Immature natural killer cell (primary cell): ENCODE measurements around the gene GALR3. TPM values are rescaled to one million over a fixed set of nuclear protein-coding genes. Genes with fewer than 3 reads are reported as not detected.
A peak's percentile ranks its signal among the peaks of the same experiment; 100 is the strongest.

Experiments used
- DNase-seq, 3 donors: peaks; one replicate each; pipeline ENCODE4 v3.0.0; 2022; ENCODE audit warnings: mixed read lengths in 1 of 3
- H3K27ac Mint-ChIP-seq, 6 donors: one replicate each; pipeline ENCODE4 v1.8.0; 2020; ENCODE audit warnings: mixed read lengths in 6 of 6, mild to moderate bottlenecking in 5 of 6, inconsistent platforms in 4 of 6, moderate library complexity in 3 of 6
- H3K27me3 Mint-ChIP-seq, 3 donors: one replicate each; pipeline ENCODE4 v1.8.0; 2020 to 2021; ENCODE audit warnings: low read depth in 3 of 3, mild to moderate bottlenecking in 3 of 3, mixed read lengths in 3 of 3, moderate library complexity in 3 of 3, inconsistent platforms in 1 of 3
- H3K36me3 Mint-ChIP-seq, 3 donors: one replicate each; pipeline ENCODE4 v1.8.0; 2020; ENCODE audit warnings: mixed read lengths in 3 of 3, inconsistent platforms in 2 of 3, mild to moderate bottlenecking in 2 of 3
- H3K4me1 Mint-ChIP-seq, 2 donors: one replicate each; pipeline ENCODE4 v1.8.0; 2020; ENCODE audit warnings: inconsistent platforms in 2 of 2, mild to moderate bottlenecking in 2 of 2, mixed read lengths in 2 of 2, moderate library complexity in 1 of 2
- H3K4me3 Mint-ChIP-seq, 5 donors: one replicate each; pipeline ENCODE4 v1.8.0; 2020; ENCODE audit warnings: mild to moderate bottlenecking in 5 of 5, mixed read lengths in 5 of 5, inconsistent platforms in 3 of 5, moderate library complexity in 3 of 5
- H3K9me3 Mint-ChIP-seq, 6 donors: one replicate each; pipeline ENCODE4 v1.8.0; 2020; ENCODE audit warnings: mild to moderate bottlenecking in 6 of 6, mixed read lengths in 6 of 6, inconsistent platforms in 4 of 6, moderate library complexity in 3 of 6
- polyA plus RNA-seq, 3 donors: library from polyadenylated mRNA; unstranded; fragments of 300-500 nt; fragmentation: Illumina TruSeq; gene quantifications; one replicate each; pipeline ENCODE4 v1.2.3, GENCODE V29; 2021

GALR3 gene
- polyA plus RNA-seq, 3 donors from 2014 or later, result not detected

GRCh38 chr22:37807410-37808293 lies 15.5 kb upstream of the GALR3 start, which contains the start of gene GCAT:
Gene GCAT, plus strand, starts transcription at chr22:37807934. Its CDS starts 34 bp downstream, at chr22:37807968.
- Mint-ChIP-seq H3K27me3 (peaks cover 18 to 52% (median 33%) of the 10 kb centered on the region in 3 donors), H3K27ac (no peak within 1 kb of the TSS)

GRCh38 chr22:37808294-37808657 lies 14.9 kb upstream of the GALR3 start:
- Mint-ChIP-seq H3K9me3 (no peaks in the 10 kb centered on the region), H3K36me3 (no peaks in the 10 kb centered on the region), H3K27ac (no peak overlapping the region), H3K4me1 (peaks cover 27 to 35% of the 10 kb centered on the region in 2 donors), H3K27me3 (peaks cover 14 to 46% (median 31%) of the 10 kb centered on the region in 3 donors), H3K4me3 (peak overlapping the region; percentile 70 to 80 (median 77))
- no peak for DNase-seq

More at GRCh38 chr22:37807410-37808293, 15.5 kb upstream of the GALR3 start, which contains the start of gene GCAT:
- DNase-seq, result peak; percentile 76 to 80 (median 80)
- Mint-ChIP-seq H3K4me1 (peaks cover 33 to 42% of the 10 kb centered on the region in 2 donors), H3K4me3 (peak within 1 kb of the TSS; percentile 70 to 80 (median 77)), H3K36me3 (no peaks in the 10 kb centered on the region), H3K9me3 (no peaks in the 10 kb centered on the region)

DNA sequence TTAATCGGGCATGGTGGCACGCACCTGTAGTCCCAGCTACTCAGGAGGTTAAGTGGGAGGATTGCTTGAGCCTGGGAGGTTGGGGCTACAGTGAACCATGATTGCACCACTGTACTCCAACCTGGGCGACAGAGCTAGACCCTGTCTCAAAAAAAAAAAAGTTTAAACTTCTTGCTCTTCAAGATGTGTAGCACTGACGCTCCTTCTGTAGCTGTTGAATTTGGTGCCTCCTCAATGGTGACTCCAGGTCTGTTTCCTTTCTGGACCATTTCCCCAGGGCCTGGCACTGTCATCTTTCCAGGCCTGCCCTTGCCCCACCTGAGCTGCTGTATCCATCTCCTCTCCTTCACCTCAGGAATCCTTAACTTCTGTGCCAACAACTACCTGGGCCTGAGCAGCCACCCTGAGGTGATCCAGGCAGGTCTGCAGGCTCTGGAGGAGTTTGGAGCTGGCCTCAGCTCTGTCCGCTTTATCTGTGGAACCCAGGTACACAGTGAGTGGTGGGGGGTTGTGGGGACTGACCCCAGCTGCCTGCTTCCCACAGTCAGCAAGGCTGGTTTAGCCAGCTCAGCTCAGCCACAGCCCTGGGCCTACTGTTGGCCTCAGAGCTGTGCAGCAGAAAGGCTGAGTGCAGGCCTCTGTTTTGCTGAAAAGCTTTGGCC lies 13.4 kb upstream of the GALR3 start:
- peaks cover 11 to 39% (median 26%) of the 10 kb centered on the region in 3 donors for H3K27me3 Mint-ChIP-seq
- H3K4me3 Mint-ChIP-seq, result peak overlapping the region in 1 of 5 donors; percentile 41
- no peak for DNase-seq
- H3K9me3 Mint-ChIP-seq, result no peaks in the 10 kb centered on the region
- H3K36me3 Mint-ChIP-seq, result no peaks in the 10 kb centered on the region
- H3K27ac Mint-ChIP-seq, result no peak overlapping the region
- peaks cover 24 to 35% of the 10 kb centered on the region in 2 donors for H3K4me1 Mint-ChIP-seq

GRCh38 chr22:37811867-37812266 lies 11.3 kb upstream of the GALR3 start:
- peaks cover 5 to 25% (median 9%) of the 10 kb centered on the region in 3 donors for H3K27me3 Mint-ChIP-seq
- no peaks in the 10 kb centered on the region for H3K9me3 Mint-ChIP-seq
- H3K27ac Mint-ChIP-seq, result no peak overlapping the region

DNA sequence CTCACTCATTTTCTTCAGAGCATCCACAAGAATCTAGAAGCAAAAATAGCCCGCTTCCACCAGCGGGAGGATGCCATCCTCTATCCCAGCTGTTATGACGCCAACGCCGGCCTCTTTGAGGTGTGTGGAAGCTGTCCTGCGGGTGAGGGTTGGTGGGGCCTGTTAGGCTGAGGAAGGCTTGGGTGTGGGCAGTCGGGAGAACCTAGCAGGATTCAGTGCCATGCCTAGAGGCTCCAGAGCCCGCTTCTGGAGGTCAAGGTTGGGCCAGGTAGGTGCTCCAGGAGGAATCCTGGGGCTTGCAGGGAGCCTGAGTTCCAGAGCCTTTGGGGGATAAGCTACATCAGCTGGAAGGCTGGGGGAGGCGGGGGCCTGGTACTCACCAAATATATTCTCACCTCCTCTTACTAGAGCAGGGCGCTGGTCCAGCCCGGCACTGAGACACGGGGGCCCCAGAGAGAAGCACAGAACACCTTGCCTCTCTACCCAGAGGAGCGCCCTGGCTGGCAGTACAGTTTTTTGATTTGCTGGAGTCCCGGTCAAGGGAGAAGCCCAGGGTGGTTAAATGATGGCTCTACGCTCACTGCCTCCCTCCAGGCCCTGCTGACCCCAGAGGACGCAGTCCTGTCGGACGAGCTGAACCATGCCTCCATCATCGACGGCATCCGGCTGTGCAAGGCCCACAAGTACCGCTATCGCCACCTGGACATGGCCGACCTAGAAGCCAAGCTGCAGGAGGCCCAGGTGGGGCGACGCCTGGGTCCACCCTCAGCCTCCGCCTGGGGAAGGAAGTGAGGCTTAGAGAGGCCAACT lies 10.1 kb upstream of the GALR3 start:
- no peaks in the 10 kb centered on the region for H3K36me3 Mint-ChIP-seq

More at GRCh38 chr22:37811867-37812266, 11.3 kb upstream of the GALR3 start:
- Mint-ChIP-seq H3K4me1 (peaks cover 15 to 20% of the 10 kb centered on the region in 2 donors), H3K4me3 (no peak overlapping the region), H3K36me3 (no peaks in the 10 kb centered on the region)
- no peak for DNase-seq

GRCh38 chr22:37815593-37815992 lies 7.6 kb upstream of the GALR3 start:
- H3K9me3 Mint-ChIP-seq, result no peaks in the 10 kb centered on the region
- H3K36me3 Mint-ChIP-seq, result no peaks in the 10 kb centered on the region
- H3K27ac Mint-ChIP-seq, result no peak overlapping the region
- H3K4me3 Mint-ChIP-seq, result no peak overlapping the region
- DNase-seq, result no peak
- H3K27me3 Mint-ChIP-seq, result peaks cover 5 to 10% (median 7%) of the 10 kb centered on the region in 3 donors
- peaks cover 11 to 16% of the 10 kb centered on the region in 2 donors for H3K4me1 Mint-ChIP-seq

More for the DNA sequence above, 10.1 kb upstream of the GALR3 start:
- DNase-seq, result no peak
- peaks cover 12 to 19% of the 10 kb centered on the region in 2 donors for H3K4me1 Mint-ChIP-seq
- H3K27me3 Mint-ChIP-seq, result peaks cover 5 to 18% (median 8%) of the 10 kb centered on the region in 3 donors
- H3K9me3 Mint-ChIP-seq, result no peaks in the 10 kb centered on the region
- no peak overlapping the region for H3K27ac Mint-ChIP-seq
- no peak overlapping the region for H3K4me3 Mint-ChIP-seq

DNA sequence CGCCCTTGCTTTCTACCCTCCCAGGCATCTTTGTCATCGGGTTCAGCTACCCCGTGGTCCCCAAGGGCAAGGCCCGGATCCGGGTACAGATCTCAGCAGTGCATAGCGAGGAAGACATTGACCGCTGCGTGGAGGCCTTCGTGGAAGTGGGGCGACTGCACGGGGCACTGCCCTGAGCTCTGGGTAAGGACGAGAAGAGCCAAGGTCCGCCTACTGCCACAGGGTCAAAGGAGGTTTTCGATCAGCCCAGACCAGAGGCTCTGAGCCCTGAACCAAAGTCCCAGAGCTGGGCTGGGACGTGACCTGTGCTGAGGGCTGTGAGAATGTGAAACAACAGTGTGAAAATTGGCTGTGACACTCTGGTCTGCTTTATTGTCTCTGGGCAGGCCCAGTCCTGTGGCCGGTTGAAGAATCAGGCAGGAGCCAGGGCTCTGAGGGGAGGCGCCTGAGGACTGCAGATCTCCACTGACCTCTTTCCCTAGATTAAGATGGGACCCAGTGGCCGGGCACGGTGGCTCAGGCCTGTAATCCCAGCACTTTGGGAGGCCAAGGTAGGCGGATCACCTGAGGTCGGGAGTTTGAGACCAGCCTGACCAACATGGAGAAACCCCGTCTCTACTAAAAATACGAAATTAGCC lies 6.5 kb upstream of the GALR3 start:
- Mint-ChIP-seq H3K27me3 (peaks cover 5 to 6% (median 5%) of the 10 kb centered on the region in 3 donors), H3K36me3 (no peaks in the 10 kb centered on the region), H3K4me3 (peak overlapping the region in 1 of 5 donors; percentile 18), H3K9me3 (no peaks in the 10 kb centered on the region), H3K27ac (no peak overlapping the region), H3K4me1 (peaks cover 11 to 16% of the 10 kb centered on the region in 2 donors)
- no peak for DNase-seq

DNA sequence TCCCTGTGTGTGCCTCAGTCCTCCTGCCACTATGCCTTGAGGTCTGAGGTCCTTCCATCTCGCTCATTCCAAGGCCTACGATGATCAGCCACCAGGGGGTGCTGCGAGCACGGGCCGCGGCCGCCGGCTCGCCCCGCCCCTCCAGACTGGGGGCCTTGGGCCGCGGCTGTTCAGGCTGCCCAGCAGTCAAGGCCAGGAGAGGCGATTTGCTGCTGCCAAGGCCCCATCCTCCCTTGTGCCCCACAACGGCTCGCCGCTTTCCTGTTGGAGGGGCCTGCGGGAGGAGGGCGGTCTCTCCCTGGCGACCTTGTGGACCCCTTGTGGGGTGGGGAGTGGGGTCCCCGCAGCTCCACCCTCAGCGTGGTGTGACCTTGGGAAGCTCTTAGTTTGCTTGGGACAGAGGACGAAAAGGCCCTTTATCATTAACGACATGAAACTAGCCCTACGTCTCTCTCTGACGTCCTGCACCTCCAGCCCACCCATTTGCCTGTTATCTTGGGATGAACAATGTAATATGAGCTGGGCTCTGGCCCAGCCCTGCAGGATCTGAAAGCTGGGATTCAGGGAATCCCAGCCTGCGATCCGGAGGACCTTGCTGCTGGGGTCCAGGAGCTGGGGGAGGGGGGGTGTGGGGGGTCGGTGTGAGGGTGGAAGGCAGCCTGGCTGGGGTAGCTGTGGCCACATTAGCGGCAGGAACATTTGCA lies 5.3 kb upstream of the GALR3 start:
- H3K4me3 Mint-ChIP-seq, result peak overlapping the region; percentile 47 to 62 (median 58)
- no peak overlapping the region for H3K27ac Mint-ChIP-seq
- no peaks in the 10 kb centered on the region for H3K36me3 Mint-ChIP-seq
- peaks cover 11 to 16% of the 10 kb centered on the region in 2 donors for H3K4me1 Mint-ChIP-seq
- DNase-seq, result peak; percentile 74 to 80 (median 77)
- no peaks in the 10 kb centered on the region for H3K9me3 Mint-ChIP-seq
- H3K27me3 Mint-ChIP-seq, result peaks cover 5 to 9% (median 8%) of the 10 kb centered on the region in 3 donors

- Mint-ChIP-seq H3K9me3 (no peaks in the 10 kb centered on the region), H3K4me3 (peak overlapping the region; percentile 61 to 73 (median 65)), H3K36me3 (no peaks in the 10 kb centered on the region), H3K27ac (no peak overlapping the region), H3K27me3 (peaks cover 5 to 9% (median 8%) of the 10 kb centered on the region in 3 donors), H3K4me1 (peaks cover 11 to 16% of the 10 kb centered on the region in 2 donors)
- peak; percentile 57 to 65 (median 63) for DNase-seq
Measured at GRCh38 chr22:37818409-37819104, 4.6 kb upstream of the GALR3 start.

DNA sequence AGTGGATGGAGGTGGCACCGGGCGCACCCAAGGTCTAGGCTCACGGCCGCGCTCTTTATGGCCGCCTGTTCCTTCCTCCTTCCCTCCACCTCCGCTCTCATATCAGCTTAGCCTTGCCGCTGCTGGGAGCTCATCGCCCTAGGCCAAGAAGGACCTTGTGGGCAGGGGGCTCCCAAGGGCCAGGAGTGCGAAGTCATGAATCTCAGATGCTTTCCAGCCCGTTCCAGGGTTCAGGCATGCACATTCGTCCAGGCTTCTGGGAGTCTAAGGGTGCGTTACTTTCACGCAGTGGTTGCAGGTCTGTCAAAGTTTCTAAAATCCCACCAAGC lies 4.1 kb upstream of the GALR3 start:
- H3K27me3 Mint-ChIP-seq, result peaks cover 5 to 9% (median 8%) of the 10 kb centered on the region in 3 donors
- no peaks in the 10 kb centered on the region for H3K9me3 Mint-ChIP-seq
- H3K4me1 Mint-ChIP-seq, result peaks cover 11 to 16% of the 10 kb centered on the region in 2 donors
- DNase-seq, result no peak
- H3K36me3 Mint-ChIP-seq, result no peaks in the 10 kb centered on the region
- no peak overlapping the region for H3K27ac Mint-ChIP-seq
- H3K4me3 Mint-ChIP-seq, result peak overlapping the region; percentile 61 to 73 (median 65)

DNA sequence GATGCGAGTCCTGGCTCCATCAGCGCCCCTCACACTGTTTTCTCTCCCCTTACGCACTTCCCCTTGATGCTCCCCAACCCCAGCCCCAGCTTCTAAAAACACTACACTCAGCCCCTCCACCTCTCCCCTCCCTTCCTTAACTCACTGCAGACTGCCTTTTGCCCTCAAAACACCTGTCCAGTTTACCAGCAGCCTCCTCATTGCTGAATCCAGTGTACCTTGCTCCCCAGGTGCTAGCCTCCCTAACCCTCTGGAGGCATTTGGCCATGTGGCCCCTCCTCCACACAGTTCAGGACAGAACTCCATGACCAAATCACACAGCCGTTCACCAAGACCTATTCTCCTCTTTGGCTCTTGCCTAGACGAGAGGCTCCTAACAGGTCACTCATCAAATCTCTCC lies 2.8 kb upstream of the GALR3 start:
- Mint-ChIP-seq H3K27me3 (peaks cover 5 to 9% (median 8%) of the 10 kb centered on the region in 3 donors), H3K9me3 (no peaks in the 10 kb centered on the region), H3K4me1 (peaks cover 11 to 18% of the 10 kb centered on the region in 2 donors), H3K27ac (no peak overlapping the region), H3K36me3 (no peaks in the 10 kb centered on the region), H3K4me3 (no peak overlapping the region)
- no peak for DNase-seq
